ENCODE results near the gene PGS1.

The PGS1 gene

GRCh38 chr17:78387977-78388941, 9.8 kb downstream of the PGS1 start:
- no peak for DNase-seq

DNA sequence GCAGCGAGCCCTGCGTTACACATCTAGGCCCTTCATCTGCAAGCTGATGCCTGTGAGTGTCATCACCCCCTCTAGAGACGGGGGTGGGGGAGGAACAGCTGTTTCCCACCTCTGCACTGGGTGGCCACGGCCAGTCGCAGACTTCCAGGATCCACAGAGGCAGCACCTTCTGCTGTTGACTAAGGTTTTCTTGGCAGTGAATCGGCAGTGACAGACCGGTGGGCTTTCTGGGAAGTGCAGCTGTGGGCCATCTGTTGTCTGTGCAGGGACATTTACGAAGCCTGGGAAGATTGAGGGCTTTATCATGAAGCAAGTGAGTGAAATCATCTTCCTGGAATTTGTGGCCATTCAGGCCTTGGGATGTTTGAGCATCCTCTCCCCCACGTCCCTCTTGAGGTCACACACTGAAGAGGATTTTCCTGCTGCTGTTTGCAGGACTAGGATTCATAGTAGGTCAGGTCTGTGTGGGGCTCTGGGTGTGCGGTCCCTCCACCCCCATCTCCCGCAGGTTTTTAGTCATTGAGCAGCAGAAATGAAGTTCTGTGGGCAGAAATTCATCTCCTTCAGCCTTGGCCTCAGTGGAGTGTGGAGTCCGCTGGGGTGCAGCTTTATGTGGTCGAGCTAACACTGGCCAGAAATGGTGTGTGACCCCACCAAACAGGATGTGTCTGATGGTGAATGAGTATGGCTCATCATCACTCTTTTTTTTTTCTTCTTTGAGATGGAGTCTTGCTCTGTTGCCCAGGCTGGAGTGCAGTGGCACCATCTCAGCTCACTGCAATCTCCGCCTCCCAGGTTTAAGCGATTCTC, 12.0 kb downstream of the PGS1 start:
- DNase-seq, result no peak

DNA sequence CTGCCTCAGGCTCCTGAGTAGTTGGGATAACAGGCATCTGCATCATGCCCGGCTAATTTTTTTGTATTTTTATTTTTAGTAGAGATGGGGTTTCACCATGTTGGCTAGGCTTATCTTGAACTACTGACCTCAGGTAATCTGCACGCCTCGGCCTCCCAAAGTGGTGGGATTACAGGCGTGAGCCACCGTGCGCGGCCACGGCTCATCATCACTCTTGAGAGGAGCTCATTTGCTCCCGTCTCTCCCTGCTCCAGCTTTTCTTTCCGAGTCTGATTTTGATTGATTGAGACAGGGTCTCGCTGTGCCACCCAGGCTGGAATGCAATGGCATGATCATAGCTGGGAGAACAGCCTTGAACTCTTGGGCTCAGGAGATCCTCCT, 12.6 kb downstream of the PGS1 start:
- DNase-seq, result no peak

- DNase-seq, result no peak
Measured at GRCh38 chr17:78391843-78392242, 13.4 kb downstream of the PGS1 start.

DNA sequence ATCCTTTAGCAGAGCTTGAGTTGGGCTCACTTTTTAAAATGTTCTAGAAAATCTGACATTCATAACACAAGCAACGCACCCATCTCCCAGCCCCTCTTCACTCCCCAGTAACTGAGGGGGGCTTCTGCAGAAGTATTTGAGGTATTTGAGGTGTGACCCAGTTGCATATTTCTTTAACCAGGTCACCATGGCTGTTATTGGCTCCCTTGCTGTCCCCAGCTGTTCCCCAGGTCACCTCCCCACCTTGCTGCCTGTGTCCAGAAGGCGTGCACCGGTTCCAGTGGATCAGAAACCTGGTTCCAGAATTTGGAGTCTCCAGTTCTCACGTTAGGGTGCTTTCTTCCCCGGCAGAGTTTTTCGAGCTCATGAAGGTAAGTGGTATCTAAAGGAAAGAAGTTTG, 13.8 kb downstream of the PGS1 start:
- DNase-seq, result no peak

GRCh38 chr17:78393575-78393974, 15.1 kb downstream of the PGS1 start:
- no peak for DNase-seq

DNA sequence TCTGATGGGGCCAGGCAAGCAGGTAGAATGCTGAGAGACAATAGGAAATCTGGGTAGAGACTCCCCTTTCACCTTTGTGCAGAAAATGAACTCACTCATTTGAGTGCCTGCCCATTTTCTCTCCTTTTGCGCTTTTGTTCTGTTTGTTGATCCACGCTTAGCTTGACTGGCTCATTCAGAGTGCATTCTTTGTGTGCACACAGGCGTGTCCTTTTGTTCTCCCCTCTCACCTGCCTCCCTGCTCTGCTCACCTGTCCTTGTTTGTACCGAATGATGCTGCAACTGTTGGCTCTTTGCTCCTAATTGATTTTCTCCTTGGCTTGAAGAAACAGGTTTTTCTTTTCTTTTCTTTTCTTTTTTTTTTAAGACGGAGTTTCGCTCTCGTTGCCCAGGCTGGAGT, 15.8 kb downstream of the PGS1 start:
- DNase-seq, result peak; percentile 16

GRCh38 chr17:78395155-78395554, 16.7 kb downstream of the PGS1 start:
- DNase-seq, result no peak

- DNase-seq, result no peak
Measured at GRCh38 chr17:78396441-78397337, 18.2 kb downstream of the PGS1 start.

GRCh38 chr17:78397681-78398101, 19.2 kb downstream of the PGS1 start:
- DNase-seq, result no peak

GRCh38 chr17:78398390-78398789, 19.9 kb downstream of the PGS1 start:
- DNase-seq, result no peak

- DNase-seq, result no peak
Measured at GRCh38 chr17:78399028-78399692, 20.7 kb downstream of the PGS1 start.

DNA sequence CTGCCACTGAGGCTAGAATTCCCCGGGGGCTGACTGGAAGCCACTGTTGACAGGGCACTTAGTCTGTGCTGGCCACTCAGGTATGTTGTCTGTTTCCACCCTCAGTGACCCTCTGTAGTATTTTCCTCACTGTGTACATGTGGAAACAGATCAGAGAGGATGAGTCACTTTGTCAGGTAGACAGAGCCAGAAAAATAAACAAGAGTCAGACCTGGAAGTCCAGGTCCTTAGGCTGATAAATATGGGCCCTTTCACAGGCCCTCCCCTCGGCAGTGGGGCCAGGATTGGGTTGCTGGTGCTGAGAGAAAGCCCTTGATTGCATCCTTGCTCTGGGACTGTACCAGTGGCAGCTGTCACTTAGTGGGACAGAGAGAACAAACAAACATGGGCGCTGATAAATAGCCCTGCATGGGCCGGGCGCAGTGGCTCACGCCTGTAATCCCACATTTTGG, 21.3 kb downstream of the PGS1 start:
- no peak for DNase-seq

- no peak for DNase-seq
Measured at GRCh38 chr17:78400581-78401240, 22.3 kb downstream of the PGS1 start.

GRCh38 chr17:78401246-78401645, 22.8 kb downstream of the PGS1 start:
- no peak for DNase-seq

DNA sequence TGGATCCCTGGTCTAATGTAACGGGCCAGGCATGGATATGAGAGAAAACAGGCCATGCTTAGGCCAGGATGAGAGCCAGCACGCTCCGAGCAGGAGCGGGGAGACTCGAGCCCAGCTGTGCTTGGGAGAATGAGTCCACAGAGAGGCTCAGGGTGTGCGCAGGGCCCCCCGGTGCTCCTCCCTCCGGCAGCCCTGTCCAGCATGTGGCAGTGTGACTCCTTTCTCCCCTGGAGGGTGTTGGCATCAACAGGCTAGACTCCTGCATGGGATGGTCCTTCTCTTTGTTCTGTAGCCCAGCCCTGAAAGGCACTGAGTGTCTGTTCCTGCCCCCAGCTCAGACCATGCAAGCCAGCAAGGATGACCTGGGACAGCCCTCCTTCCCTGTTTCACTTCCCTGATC, 23.4 kb downstream of the PGS1 start:
- no peak for DNase-seq

DNA sequence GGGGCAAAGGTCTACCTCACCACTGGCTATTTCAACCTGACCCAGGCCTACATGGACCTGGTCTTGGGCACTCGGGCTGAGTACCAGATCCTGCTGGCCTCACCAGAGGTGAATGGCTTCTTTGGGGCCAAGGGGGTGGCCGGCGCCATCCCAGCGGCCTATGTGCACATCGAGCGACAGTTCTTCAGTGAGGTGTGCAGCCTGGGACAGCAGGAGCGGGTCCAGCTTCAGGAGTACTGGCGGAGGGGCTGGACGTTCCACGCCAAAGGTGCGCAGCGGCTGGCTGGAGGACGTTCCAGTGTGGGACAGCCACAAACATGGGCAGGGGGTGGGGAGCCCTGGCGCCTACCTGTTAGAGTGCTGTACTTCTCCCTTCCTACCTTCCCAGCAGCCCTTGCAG, 25.4 kb downstream of the PGS1 start:
- DNase-seq, result no peak

DNA sequence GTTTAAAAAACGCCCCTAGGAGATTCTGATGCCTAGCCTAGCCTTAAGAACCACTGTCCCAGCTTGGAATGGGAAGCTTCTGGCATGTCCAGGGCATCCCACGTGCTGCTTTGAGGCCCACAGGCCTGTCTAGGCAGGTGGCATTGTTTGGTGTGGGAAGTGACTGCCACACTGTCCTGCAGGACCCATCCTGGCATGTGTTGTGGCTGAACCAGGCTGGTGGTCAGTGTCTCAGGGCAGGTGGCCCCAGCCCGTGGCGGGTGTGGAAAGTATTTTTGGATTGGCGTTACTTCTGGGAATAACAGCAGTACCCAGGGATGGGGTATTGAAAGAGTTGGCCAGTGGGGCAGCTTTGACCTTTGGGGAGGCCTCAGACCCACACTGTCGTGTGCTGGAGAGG, 27.9 kb downstream of the PGS1 start:
- no peak for DNase-seq

DNA sequence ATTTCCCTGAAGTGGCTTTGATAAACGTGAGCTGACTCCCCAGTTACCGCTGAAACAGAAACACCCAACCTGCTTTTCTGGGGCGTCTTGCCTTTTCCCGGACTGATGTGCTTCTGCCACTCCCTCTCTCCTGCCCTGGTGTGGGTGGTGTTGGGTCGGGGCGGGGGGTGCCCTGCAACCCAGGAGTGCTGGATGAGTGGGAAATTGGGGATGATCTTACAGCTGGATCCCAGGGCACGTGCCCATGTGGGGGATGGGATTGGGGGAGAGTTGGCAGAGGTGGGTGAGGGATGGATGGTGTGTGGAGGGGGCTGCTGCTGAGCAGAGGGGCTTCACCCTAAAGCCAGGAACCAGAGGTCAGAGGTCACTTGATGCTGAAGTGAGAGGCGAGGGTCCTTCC, 28.5 kb downstream of the PGS1 start:
- DNase-seq, result no peak

GRCh38 chr17:78407387-78408000, 29.0 kb downstream of the PGS1 start:
- no peak for DNase-seq

- no peak for DNase-seq
Measured at GRCh38 chr17:78408476-78409050, 30.1 kb downstream of the PGS1 start.

All from NCI-H1092 (cell line).